Stimulated activated CD8-positive, alpha-beta memory T cell treated with anti-CD3 and anti-CD28 coated beads, Interleukin-2, amount 100 ng/mL, for 48 hours (primary cell): ENCODE measurements around the gene CLSTN1.
"Not testable (repeated sequence)": the region's sequence is repeated elsewhere in the genome, so short reads cannot be mapped to it uniquely, and the experiment has no call there.

Experiments
- DNase-seq, 2 donors: peaks; one replicate each; pipeline ENCODE4 v3.0.0-alpha.2; 2020; ENCODE audit warnings: low read depth in 2 of 2

CLSTN1 gene

DNA sequence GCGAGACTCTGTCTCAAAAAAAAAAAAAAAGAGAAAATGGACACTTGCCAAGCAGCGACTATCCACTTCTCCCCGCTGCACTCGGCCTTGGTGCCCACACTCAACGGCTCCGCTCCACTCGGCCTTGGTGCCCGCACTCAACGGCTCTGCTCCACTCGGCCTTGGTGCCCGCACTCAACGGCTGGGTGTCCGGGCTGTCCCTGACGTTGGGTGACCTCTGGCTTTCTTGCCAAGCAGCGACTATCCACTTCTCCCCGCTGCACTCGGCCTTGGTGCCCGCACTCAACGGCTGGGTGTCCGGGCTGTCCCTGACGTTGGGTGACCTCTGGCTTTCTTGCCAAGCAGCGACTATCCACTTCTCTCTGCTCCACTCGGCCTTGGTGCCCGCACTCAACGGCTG is 61.3 kb downstream of the CLSTN1 start:
- DNase-seq = not testable (repeated sequence)

GRCh38 chr1:9761855-9762254 is 61.9 kb downstream of the CLSTN1 start:
- no peak for DNase-seq

DNA sequence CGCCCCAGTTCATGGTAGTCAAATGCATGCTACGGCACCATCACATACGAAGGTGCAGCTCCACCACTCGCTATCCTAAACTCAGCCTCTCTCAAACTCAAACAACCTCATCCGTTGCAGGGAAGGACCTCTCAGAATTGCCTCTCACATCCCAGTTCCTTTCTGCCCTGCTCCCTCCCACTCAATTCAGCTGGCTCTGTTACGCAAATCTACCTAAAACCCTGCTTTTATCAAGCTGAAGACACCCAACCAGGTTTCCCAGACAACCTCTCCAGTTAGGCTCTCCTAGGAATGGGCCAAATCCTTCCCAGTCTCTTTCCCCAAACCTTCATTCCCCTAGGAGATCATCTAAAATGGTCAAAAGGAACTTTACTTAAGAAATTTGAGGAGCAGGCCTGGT is 62.9 kb downstream of the CLSTN1 start:
- no peak for DNase-seq

- no peak for DNase-seq
These were observed 63.8 kb downstream of the CLSTN1 start for GRCh38 chr1:9759939-9760338.

DNA sequence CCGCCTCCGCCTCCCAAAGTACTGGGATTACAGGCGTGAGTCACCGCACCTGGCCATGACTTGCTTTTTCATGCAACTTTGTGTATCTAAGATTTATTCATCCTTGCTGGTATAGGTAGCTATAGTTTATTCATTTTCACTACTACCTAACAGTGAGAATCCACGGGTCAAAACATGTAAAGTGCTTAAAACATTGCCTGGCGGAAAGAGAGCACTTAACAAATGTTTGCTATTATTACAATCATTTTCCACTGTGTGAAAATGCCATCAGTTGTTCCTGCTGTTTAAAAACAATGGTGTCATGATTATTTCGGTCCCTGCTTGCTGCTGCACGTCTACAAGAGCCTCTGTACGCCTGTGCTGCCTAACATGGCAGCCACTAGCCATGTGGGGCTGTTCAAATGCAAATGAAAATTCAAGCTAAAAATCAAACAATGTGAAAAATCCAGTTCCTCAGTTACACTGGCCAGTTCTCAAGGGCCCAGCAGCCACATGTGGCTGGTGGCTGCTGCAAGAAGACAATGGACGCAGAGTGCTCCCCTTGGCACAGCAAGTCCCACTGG is 65.1 kb downstream of the CLSTN1 start:
- DNase-seq = no peak

DNA sequence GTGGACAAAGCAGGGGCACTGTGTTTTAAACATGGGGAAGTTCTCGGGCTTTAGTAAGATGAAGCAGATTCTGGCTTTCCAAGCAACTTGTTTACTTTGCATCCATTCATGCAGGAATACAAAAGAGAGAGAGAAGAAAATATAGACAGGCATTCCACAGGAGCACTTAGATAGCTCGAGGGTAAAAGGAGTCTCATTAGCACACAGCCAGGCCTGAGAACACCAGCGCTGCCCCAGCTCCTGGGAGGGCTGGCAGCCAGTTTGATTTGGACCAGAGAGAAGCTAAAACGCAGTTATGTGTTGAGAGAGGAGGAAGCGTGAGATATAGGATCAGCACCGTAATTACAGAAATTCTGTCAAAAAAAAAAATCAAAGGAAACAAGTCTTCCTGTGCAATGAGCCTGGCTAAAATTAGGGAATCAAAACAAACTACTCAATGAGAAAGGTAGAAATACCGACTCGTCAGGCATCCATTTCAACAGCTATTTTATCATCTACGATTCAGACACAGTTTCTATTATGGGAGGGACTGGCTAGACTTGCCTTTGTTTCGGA is 68.2 kb downstream of the CLSTN1 start:
- no peak for DNase-seq

- no peak for DNase-seq
These were observed 70.6 kb downstream of the CLSTN1 start for GRCh38 chr1:9753121-9753531.

DNA sequence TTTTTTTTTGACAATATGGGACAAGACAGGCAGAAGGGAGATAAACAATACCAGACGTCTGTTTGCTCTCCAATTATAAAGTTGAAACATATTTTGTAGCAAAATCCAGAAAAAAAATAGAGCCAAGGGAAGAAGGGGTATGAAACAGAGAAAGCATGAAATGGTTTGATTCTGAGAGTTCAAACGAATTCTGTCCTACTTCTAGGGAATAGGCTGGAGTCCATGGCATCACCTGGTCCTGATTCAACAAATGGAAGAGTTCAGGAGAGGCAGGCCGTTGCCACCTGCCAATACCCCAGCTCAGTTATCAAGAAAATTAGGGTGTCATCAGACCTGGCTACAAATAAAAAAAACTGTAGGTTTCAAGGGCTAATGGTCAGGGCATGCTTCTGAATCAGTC is 71.8 kb downstream of the CLSTN1 start:
- no peak for DNase-seq

DNA sequence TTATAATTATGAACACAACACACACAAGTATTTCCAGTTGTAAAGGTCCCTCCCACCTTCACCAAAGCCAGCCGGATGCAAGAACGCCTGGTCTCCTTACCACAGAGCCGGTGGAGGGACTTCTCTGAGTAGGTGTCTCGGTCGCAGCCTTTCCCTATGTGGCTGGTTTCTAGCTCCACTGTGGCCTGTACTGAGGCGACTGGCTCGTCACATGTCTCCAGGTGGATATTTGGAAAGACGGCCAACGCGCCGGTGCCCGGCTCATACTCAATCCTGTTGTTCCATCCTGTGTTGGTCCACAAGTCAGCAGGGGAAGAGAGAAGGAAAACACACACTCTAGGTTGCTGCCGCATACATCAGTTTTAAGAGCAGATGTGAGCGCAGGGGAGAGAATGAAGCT is 74.4 kb downstream of the CLSTN1 start:
- no peak for DNase-seq

DNA sequence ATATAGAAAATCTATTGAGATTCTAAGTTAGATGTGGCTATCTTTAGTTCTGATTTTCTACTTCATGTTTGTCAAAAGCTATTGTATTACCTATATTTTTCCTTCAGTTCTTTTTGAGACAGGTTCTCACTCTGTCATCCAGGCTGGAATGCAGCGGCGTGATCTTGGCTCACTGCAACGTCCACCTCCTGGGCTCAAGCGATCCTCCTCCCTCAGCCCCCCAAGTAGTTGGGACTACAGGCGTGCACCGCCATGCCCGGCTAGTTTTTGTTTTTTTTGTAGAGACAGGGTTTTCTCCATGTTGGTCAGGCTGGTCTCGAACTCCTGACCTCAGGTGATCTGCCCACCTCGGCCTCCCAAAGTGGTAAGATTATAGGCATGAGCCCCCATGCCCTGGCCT is 75.4 kb downstream of the CLSTN1 start:
- not testable (repeated sequence) for DNase-seq

DNA sequence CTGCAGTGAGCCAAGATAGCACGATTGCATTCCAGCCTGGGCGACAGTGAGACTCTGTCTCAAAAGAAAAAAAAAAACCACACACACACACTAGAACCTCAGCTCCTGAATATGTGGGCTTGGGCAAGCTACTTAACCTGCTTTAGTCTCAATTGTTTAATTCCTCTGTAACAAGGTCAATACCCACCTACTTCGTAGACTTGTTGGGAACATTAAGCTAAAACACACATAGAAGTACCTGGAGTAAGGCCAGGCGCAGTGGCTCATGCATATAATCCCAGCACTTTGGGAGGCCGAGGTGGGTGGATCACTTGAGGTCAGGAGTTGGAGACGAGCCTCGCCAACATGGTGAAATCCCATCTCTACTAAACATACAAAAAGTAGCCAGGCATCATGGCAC is 77.1 kb downstream of the CLSTN1 start:
- no peak for DNase-seq

GRCh38 chr1:9746211-9746610 is 77.6 kb downstream of the CLSTN1 start:
- no peak for DNase-seq

- DNase-seq = no peak
These were observed 79.5 kb downstream of the CLSTN1 start for GRCh38 chr1:9744106-9744799.

GRCh38 chr1:9737671-9738070 is 86.1 kb downstream of the CLSTN1 start:
- no peak for DNase-seq

GRCh38 chr1:9737057-9737456 is 86.7 kb downstream of the CLSTN1 start:
- no peak for DNase-seq

- DNase-seq = no peak
These were observed 87.5 kb downstream of the CLSTN1 start for GRCh38 chr1:9736241-9736640.

DNA sequence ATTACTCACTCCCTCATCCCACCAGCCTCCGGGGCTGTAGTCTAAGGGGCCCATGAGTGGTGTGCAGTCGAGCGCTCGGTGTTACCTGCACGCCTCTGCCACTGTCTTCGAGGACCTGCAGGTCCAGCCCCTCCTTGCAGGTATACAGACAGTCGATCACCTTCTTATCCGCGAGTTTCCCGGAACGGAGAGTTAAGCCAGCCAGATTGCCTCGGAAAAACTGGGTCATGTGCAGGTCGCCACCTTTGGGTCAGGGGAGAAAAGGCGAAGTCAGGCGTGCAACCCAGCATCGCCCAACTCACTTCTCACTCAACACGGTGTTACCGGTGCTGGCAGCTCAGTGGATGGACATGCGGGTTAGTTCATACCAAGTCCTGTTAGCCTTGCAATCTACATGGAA is 88.0 kb downstream of the CLSTN1 start:
- no peak for DNase-seq

- no peak for DNase-seq
These were observed 90.5 kb downstream of the CLSTN1 start for GRCh38 chr1:9733160-9733789.

DNA sequence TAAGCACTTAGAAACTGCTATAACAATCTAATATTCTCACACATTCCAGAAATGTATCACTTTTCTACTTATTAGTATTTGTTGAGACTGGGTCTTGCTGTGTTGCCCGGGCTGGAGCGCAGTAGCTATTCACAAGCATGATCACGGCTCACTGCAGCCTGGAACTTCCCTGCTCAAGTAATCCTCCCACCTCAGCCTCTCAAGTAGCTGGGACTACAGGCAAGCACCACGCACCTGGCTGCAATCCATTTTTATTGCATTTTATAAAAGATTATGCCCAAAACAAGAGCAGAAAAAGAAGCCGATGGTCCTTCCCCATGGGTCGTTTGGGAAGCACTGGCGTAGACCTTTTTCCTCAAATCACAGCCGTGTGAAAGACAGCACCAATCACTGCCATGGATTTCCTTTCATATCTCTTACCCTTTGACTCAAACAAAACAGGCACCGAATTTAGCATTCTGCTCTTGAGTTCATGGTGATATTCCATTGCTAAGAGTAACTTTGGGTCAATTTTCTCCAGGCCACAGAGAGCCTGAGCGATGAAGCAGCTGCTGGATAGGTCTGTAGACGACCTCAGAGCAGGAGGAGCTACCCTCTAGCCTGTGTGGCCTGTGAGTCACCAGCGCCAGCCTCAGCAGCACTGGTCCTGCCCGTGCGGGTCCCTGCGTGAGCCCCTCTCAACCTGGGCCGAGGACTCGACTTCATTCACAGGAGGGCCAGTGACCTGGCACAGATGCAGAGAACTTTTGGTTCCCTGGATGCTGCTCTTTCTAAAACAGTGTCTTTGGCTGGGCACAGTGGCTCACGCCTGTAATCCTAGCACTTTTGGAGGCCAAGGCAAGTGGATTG is 91.4 kb downstream of the CLSTN1 start:
- DNase-seq = no peak

DNA sequence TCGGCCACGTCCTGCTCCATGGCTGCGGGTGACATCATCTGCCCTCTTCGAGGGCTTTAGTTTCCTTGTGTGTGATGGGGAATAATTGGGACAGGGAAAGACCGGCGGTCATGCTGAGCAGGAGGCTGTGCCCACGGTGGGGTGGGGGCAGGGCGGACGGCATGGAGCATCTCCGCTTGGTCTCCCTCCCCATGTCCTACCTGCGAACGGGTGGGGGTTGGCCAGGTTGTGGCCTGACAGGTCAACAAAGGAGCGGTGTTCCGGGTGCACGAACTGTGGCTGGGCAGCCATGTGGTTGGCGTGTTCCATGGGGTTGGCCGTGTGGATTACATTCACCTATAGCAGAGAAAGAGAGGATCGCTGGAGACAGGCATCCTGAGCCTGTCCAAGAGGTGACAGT is 92.2 kb downstream of the CLSTN1 start:
- DNase-seq = no peak

DNA sequence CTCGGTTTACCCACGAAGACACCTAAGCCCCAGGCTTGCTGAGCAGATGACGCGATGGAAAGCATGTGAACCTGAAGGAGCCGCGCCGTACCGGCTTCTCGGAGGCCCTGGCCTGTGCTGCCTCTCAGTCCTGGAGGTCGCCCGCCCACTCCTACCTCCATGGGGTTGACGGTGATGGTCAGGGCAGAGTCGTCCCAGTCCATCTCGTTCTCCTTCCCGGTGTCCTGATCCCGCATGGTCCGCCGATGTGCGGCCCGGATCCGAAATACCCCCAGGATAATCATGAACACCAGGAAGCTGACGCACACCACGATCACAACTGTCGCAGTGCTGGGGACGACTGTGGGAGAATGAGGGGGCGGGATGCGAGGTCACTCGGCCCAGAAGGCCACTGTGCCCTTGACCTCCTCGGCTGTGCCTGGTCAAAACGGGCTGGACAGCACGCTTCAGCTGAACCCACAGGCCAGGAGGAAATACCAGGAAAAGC is 92.7 kb downstream of the CLSTN1 start:
- DNase-seq = no peak
